COLO668 (cell line): ENCODE data around the gene TFAP2A.
A peak's percentile ranks its signal among the peaks of the same experiment; 100 is the strongest.

ENCODE experiments used
- DNase-seq: peaks from one replicate; lab custom pipeline; 2025; ENCODE audit not compliant: unreplicated experiment; lab: John Stamatoyannopoulos, UW

The TFAP2A gene

GRCh38 chr6:10384091-10384609 is 30.7 kb downstream of the TFAP2A start:
- DNase-seq = no peak

- DNase-seq = peak; percentile 71
These were observed 31.4 kb downstream of the TFAP2A start for GRCh38 chr6:10383331-10384090.

GRCh38 chr6:10382728-10383330 is 32.0 kb downstream of the TFAP2A start:
- DNase-seq = no peak

DNA sequence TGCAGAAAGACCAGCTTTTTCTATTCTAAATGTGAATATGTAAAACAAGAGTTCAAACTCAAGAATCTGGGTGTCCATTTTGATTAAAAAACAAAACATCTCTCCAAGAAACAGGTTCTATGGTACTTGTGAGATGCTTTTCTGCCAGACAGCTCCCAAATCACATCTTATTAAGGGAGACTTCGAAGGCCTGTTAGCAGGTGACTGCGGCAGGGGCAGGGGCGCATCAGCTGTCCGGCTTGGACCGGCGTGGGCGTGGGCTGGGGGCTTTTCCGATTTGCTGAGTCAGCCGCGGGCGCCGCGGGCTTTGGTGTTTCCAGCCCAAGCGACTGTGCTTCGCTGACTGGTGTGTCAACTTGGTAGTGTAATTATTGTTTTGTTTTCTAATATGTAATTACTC is 32.6 kb downstream of the TFAP2A start:
- no peak for DNase-seq

GRCh38 chr6:10381830-10382208 is 33.1 kb downstream of the TFAP2A start:
- DNase-seq = no peak

GRCh38 chr6:10381133-10381829 is 33.6 kb downstream of the TFAP2A start:
- peak; percentile 5 for DNase-seq

GRCh38 chr6:10375391-10375969 is 39.4 kb downstream of the TFAP2A start:
- no peak for DNase-seq

GRCh38 chr6:10373642-10374359 is 41.1 kb downstream of the TFAP2A start:
- no peak for DNase-seq

GRCh38 chr6:10369896-10370295 is 45.0 kb downstream of the TFAP2A start:
- DNase-seq = no peak

DNA sequence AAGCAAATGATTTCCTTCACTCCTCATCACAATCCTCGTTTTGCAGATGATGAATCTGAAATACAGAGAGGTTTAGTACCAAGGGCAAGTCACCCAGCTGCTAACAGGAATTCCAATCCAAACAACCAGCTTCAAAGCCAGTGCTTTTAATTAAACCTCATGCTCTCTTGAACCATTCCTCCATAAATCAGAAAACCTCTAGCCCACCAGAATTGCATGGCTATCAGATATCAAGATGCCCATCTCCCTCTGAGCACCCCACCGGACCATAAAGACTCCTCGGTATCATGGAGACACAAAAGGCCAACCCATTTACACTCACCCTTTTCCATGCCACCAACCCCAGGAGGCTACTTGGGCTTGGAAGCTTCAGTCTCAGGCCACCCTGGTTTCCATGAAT is 46.0 kb downstream of the TFAP2A start:
- no peak for DNase-seq

- DNase-seq = no peak
These were observed 51.0 kb downstream of the TFAP2A start for GRCh38 chr6:10363911-10364310.

GRCh38 chr6:10362300-10362699 is 52.6 kb downstream of the TFAP2A start:
- no peak for DNase-seq

DNA sequence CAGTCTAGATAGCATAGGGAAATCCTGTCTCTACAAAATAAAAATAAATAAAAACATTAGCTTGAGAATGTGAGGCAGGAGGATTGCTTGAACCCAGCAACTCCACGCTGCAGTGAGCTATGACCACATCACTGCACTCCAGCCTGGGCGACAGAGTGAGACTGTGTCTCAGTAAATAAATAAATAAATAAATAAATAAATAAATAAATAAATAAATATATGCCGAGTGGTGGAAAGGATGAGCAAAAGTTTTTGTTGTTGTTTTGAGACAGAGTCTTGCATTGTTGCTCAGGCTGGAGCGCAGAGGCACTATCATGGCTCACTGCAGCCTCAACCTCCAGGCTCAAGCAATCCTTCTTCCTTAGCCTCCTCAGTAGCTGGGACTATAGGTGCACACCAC is 53.4 kb downstream of the TFAP2A start:
- no peak for DNase-seq

DNA sequence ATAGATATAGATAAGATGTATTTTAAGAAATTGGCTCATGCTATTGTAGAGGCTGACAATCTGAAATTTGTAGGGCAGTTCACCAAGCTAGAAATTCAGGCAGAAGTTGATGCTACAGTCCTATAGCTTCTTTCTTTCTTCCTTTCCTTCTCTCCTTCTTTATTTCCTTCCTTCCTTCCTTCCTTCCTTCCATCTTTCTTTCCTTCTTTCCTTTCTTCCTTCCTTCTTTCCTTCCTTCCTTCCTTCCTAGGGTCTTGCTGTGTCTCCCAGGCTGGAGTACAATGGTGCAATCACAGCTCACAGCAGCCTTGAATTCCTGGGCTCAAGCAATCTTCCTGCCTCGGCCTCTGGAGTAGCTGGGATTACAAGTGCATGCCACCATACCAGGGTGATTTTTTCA is 55.3 kb downstream of the TFAP2A start:
- no peak for DNase-seq

DNA sequence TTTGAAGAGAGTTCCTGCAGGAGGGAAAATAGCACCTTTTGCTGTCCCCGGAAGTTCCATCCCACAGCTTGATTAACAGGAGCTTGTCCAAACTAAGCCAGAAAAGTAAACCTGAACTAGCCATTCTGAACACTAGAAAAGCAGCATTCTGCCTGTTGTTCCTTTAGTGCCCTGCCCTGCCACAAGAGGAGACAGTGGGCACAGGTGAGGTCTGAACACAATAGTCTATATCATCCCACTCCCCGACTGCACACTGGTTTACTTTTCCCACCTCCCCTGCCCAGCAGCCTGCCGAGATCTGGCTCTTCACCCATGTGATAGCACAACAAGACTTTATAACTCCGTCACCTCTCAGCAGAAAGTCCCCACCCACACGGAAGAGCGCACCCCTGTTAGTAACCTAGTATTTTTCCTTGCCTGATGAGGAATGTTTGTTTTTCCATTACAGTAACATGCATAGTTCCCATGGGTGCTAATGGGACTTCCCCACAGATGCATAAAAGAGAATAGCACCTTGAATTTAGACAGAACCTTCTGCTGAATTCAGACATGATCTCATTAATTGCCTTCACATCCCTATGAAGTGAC is 59.7 kb downstream of the TFAP2A start:
- no peak for DNase-seq

GRCh38 chr6:10351791-10352190 is 63.1 kb downstream of the TFAP2A start:
- no peak for DNase-seq

DNA sequence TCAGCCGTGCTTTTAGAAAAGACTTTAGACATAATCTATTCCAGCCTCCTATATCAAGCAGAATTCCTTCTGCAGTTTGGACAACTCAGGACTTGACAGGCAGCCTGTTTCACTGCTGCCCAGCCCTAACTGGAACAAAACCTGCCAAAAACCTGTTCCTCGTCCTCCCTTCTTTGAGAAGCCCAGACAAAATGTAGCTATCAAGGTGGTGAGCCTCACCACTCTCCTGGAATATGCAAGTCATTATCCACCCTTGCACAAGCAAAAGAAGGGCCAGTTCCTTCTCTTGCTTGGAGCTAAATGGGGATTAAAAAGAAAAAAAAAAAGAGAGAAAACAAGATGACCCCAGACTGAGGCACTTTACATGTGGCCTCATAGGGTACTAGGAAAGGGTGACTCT is 64.2 kb downstream of the TFAP2A start:
- DNase-seq = no peak

DNA sequence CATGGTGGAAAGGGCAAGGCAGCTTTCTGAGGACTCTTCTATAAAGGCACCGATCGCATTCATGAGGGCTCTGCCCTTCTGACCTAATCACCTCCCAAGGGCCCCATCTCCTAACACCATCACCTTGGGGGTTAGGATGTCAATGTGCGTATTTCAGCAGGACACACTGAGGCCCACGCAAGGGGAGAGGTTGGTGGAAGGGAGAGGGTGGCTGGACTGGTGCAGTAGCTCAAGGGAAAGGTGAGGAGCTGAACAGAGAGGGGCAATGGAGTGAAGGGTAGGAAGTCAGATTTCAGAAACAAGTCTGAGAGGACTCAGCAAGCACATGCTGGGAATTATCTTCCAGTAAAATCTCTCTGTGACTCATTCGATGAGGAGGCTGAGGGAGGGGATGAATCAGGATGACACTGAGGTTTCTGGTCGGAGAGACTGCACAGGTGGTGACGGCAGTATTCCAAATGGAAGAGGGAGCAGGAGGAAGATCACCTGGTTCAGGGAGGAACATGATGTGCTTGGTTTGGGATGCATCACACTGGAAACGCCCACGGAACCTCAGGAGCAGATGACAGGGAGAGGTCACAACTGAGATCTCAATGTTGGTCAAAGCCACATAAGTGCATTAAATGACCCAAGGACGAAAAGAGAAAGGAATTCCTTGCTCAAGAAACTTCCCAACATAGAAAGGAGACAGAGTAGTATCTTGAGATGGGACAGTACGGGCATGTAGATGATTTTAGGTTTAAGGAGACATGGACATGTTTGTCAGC is 67.1 kb downstream of the TFAP2A start:
- no peak for DNase-seq
